Endodermal cell (in vitro differentiated cells): ENCODE results near the gene FER. TPM values are rescaled to one million over a fixed set of nuclear protein-coding genes. Genes with fewer than 3 reads are reported as not detected.
"Not testable (repeated sequence)": the region's sequence is repeated elsewhere in the genome, so short reads cannot be mapped to it uniquely, and the experiment has no call there.

ENCODE experiments used
- DNase-seq: peaks from one replicate; pipeline ENCODE4 v3.0.0-alpha.2; 2017
- H3K27ac ChIP-seq: 2 replicates; pipeline ENCODE4 v1.5.1; 2013; ENCODE audit warnings: mild to moderate bottlenecking, low read depth, low read length, moderate library complexity
- H3K27me3 ChIP-seq: 2 replicates; pipeline ENCODE4 v1.6.1; 2013; ENCODE audit warnings: mild to moderate bottlenecking, low read length, moderate library complexity; ENCODE audit not compliant: insufficient read depth, control insufficient read depth, poor library complexity, severe bottlenecking
- H3K36me3 ChIP-seq: 2 replicates; pipeline ENCODE4 v1.7.0; 2013; ENCODE audit warnings: mild to moderate bottlenecking, low read length, moderate library complexity; ENCODE audit not compliant: control insufficient read depth, insufficient read depth
- H3K4me1 ChIP-seq: one replicate; pipeline ENCODE4 v1.7.0; 2013; ENCODE audit warnings: low read length; ENCODE audit not compliant: control insufficient read depth, insufficient read depth
- H3K4me3 ChIP-seq: 2 replicates; pipeline ENCODE4 v1.5.1; 2013; ENCODE audit warnings: mild to moderate bottlenecking, low read length, moderate library complexity
- H3K9ac ChIP-seq: 2 replicates; pipeline ENCODE4 v1.6.1; 2013; ENCODE audit warnings: mild to moderate bottlenecking, low read length, moderate library complexity; ENCODE audit not compliant: poor library complexity, severe bottlenecking; ENCODE audit errors: extremely low read depth
- H3K9me3 ChIP-seq: 2 replicates; pipeline ENCODE4 v1.6.1; 2013; ENCODE audit warnings: mild to moderate bottlenecking, low read length, moderate library complexity; ENCODE audit not compliant: control insufficient read depth
- H3K27ac Mint-ChIP-seq: 2 replicates; pipeline ENCODE4 v1.8.0; 2020; ENCODE audit warnings: mixed read lengths
- H3K27me3 Mint-ChIP-seq: 2 replicates; pipeline ENCODE4 v1.8.0; 2021; ENCODE audit warnings: mild to moderate bottlenecking, mixed read lengths; ENCODE audit not compliant: insufficient read depth
- H3K36me3 Mint-ChIP-seq: 2 replicates; pipeline ENCODE4 v1.8.0; 2020; ENCODE audit warnings: low read depth, mixed read lengths
- H3K4me1 Mint-ChIP-seq: 2 replicates; pipeline ENCODE4 v1.8.0; 2020; ENCODE audit warnings: mixed read lengths
- H3K4me3 Mint-ChIP-seq: 2 replicates; pipeline ENCODE4 v1.8.0; 2020; ENCODE audit warnings: mild to moderate bottlenecking, moderate library complexity, mixed read lengths
- H3K9me3 Mint-ChIP-seq: 2 replicates; pipeline ENCODE4 v1.8.0; 2020; ENCODE audit warnings: mild to moderate bottlenecking, mixed read lengths
- WGBS, 2 experiments: methylation state at CpG; one replicate each; pipeline versions ENCODE4 v1.1.5 to v1.1.7; 2013; ENCODE audit warnings: missing lambda C conversion rate in 2 of 2, mixed read lengths in 1 of 2; ENCODE audit not compliant: insufficient coverage in 1 of 2, insufficient read length in 1 of 2; 5-methylcytosine and 5-hydroxymethylcytosine counted together
- total RNA-seq, 2 donors: library from RNA; stranded (reverse); fragmentation: NEBNext Ultra II Directional in 1 of 2; extraction: Animal tissue kit (Norgen Biotek cat#: 25700) in 1 of 2; gene quantifications; 2 replicates in 1 of 2; 3 replicates in 1 of 2; pipeline ENCODE4 v1.2.1, GENCODE V29; 2021
- TF ChIP-seq, protein P1 (sequence below): fragments of 200-600 bp; sonication (generic); conservative IDR thresholded peaks from 2 replicates; pipeline ENCODE4 v1.5.0; 2021; ENCODE audit warnings: antibody characterized with exemption, mild to moderate bottlenecking

FER gene
- total RNA-seq, 2 donors from 2014 or later: 24.5 to 26.8 TPM

DNA sequence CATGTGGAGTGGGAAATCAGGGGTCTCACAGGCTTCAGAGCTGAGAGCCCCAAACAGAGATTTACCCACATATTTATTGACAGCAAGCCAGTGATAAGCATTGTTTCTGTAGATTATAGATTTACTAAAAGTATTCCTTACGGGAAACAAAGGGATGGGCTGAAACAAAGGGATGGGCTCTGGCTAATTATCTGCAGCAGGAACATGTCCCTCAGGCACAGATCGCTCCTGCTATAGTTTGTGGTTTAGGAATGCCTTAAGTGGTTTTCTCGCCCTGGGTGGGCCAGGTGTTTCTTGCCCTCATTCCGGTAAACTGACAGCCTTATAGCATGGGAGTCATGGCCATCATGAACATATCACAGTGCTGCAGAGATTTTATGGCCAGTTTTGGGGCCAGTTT lies 36.9 kb downstream of the FER start:
- H3K4me3 Mint-ChIP-seq, H3K27me3 ChIP-seq, H3K27ac ChIP-seq, H3K27ac Mint-ChIP-seq, H3K27me3 Mint-ChIP-seq, H3K36me3 ChIP-seq, H3K9ac ChIP-seq, DNase-seq, H3K4me1 ChIP-seq: not testable (repeated sequence)
- Mint-ChIP-seq H3K36me3 (peaks cover 44% of the 10 kb centered on the region), H3K4me1 (peaks cover 16% of the 10 kb centered on the region), H3K9me3 (peaks cover 41% of the 10 kb centered on the region)
- Histone ChIP-seq H3K4me3 (peak overlapping the region; percentile 47), H3K9me3 (peaks cover 48% of the 10 kb centered on the region)
- 94 to 100% methylated on average over 3 to 4 of the region's 4 CpGs for WGBS, 2 experiments

DNA sequence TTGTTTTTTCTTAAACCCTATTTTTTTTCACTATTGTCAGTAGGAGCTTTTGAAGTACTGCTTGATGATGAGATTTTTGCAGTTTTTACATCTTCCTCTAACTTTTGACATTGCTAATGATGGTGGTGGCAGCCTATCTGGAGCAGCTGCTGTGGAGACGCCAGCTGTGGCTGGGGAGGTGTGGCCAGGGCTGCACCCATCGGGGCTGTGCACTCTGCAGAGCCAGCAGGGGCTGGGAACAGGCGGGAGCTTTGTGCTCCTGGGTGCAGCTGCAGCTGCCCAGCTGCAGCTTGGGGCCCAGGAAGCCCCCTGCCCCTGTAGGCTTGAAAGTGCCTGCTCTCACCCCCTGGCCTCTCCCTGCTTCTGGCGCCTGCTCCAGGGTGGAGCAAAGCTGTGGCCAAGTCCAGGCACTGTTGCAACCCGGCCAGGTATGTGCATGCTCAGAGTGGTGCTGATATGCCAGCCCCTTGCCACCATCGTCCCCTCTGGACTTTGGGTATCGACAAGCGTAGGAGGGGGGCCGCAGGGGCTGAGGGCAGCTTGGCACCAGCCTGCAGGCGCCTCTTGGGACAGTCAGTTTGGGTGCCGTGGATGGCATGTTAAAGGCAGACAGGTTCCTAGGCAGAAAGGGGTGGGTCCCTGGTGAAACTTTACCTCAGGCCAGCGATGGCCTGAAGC lies 39.2 kb downstream of the FER start:
- Histone ChIP-seq H3K4me3 (no peak overlapping the region), H3K4me1 (no peaks in the 10 kb centered on the region), H3K9ac (no peak overlapping the region), H3K36me3 (peaks cover 8% of the 10 kb centered on the region), H3K27ac (no peak overlapping the region), H3K27me3 (no peaks in the 10 kb centered on the region), H3K9me3 (peaks cover 48% of the 10 kb centered on the region)
- TF ChIP-seq, protein P1, sequence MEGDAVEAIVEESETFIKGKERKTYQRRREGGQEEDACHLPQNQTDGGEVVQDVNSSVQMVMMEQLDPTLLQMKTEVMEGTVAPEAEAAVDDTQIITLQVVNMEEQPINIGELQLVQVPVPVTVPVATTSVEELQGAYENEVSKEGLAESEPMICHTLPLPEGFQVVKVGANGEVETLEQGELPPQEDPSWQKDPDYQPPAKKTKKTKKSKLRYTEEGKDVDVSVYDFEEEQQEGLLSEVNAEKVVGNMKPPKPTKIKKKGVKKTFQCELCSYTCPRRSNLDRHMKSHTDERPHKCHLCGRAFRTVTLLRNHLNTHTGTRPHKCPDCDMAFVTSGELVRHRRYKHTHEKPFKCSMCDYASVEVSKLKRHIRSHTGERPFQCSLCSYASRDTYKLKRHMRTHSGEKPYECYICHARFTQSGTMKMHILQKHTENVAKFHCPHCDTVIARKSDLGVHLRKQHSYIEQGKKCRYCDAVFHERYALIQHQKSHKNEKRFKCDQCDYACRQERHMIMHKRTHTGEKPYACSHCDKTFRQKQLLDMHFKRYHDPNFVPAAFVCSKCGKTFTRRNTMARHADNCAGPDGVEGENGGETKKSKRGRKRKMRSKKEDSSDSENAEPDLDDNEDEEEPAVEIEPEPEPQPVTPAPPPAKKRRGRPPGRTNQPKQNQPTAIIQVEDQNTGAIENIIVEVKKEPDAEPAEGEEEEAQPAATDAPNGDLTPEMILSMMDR: no peak
- 91 to 100% methylated on average over 6 to 12 of the region's 12 CpGs for WGBS, 2 experiments
- peaks cover 49% of the 10 kb centered on the region for H3K36me3 Mint-ChIP-seq
- DNase-seq: no peak
- no peaks in the 10 kb centered on the region for H3K27me3 Mint-ChIP-seq
- peaks cover 39% of the 10 kb centered on the region for H3K9me3 Mint-ChIP-seq
- H3K4me1 Mint-ChIP-seq: peaks cover 12% of the 10 kb centered on the region
- no peak overlapping the region for H3K4me3 Mint-ChIP-seq
- H3K27ac Mint-ChIP-seq: no peak overlapping the region

DNA sequence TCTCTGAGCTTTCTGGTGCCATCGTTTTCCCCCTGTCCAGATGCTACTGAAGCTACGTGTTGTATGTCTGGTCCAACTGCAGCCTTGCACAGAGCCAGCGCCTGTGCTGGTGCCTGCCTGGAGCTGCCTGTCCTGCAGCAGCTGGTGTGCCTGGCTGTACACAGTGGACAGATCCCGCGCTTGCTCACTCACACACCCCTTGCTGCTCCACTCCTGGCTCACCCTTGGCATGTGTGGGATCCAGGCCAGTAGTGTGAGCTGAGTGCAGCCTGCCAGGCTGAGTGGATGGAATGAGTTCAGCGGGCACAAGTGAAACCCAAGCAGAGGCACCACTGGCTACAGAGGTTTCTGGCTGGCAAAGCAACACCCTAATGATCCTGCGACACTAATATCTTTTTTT lies 40.4 kb downstream of the FER start:
- H3K4me1 ChIP-seq: no peaks in the 10 kb centered on the region
- 91 to 92% methylated on average over 4 to 7 of the region's 7 CpGs for WGBS, 2 experiments
- Mint-ChIP-seq H3K36me3 (peaks cover 44% of the 10 kb centered on the region), H3K9me3 (peaks cover 31% of the 10 kb centered on the region), H3K27ac (no peak overlapping the region), H3K27me3 (no peaks in the 10 kb centered on the region), H3K4me1 (peaks cover 12% of the 10 kb centered on the region), H3K4me3 (no peak overlapping the region)
- H3K27ac ChIP-seq: no peak overlapping the region
- H3K27me3 ChIP-seq: no peaks in the 10 kb centered on the region
- TF ChIP-seq, protein P1: no peak
- DNase-seq: no peak
- H3K9me3 ChIP-seq: peaks cover 41% of the 10 kb centered on the region
- H3K9ac ChIP-seq: no peak overlapping the region
- peaks cover 8% of the 10 kb centered on the region for H3K36me3 ChIP-seq
- H3K4me3 ChIP-seq: no peak overlapping the region

DNA sequence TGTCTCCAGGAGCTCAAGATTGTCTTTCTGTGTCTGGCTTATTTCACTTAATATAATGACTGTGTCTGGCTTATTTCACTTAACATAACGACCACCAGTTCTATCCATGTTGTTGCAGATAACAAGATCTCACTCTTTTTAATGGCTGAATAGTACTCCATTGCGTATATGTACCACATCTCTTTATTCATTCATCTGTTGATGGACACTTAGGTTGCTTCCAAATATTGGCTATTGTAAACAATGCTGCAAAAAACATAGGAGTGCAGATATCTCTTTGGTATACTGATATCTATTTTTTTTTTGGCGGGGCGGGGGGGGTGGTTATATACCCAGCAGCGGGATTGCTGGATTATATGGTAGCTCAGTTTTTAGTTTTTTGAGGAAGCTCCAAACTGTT lies 45.5 kb downstream of the FER start:
- Histone ChIP-seq H3K36me3 (no peaks in the 10 kb centered on the region), H3K4me1 (no peaks in the 10 kb centered on the region), H3K4me3 (no peak overlapping the region), H3K9ac (no peak overlapping the region), H3K9me3 (peaks cover 7% of the 10 kb centered on the region), H3K27ac (no peak overlapping the region), H3K27me3 (no peaks in the 10 kb centered on the region)
- TF ChIP-seq, protein P1: no peak
- peaks cover 8% of the 10 kb centered on the region for H3K4me1 Mint-ChIP-seq
- WGBS, 2 experiments: 93 to 94% methylated on average over 2 to 3 of the region's 5 CpGs
- no peaks in the 10 kb centered on the region for H3K27me3 Mint-ChIP-seq
- peaks cover 7% of the 10 kb centered on the region for H3K9me3 Mint-ChIP-seq
- H3K4me3 Mint-ChIP-seq: no peak overlapping the region
- H3K36me3 Mint-ChIP-seq: peaks cover 9% of the 10 kb centered on the region
- H3K27ac Mint-ChIP-seq: no peak overlapping the region
- no peak for DNase-seq

- H3K9me3 Mint-ChIP-seq, H3K36me3 ChIP-seq, H3K4me3 Mint-ChIP-seq, H3K4me1 ChIP-seq, DNase-seq, H3K4me1 Mint-ChIP-seq, H3K9ac ChIP-seq, H3K27me3 ChIP-seq, H3K4me3 ChIP-seq, H3K27ac Mint-ChIP-seq, H3K27ac ChIP-seq, H3K27me3 Mint-ChIP-seq, H3K9me3 ChIP-seq: not testable (repeated sequence)
- H3K36me3 Mint-ChIP-seq: peaks cover 11% of the 10 kb centered on the region
- 100% methylated on average over 3 of the region's 4 CpGs; no CpG with 5 or more reads in 1 of the 2 experiments for WGBS, 2 experiments
These were observed 46.7 kb downstream of the FER start for GRCh38 chr5:108794349-108794748.
